NCI-H2029 (cell line): ENCODE data around the gene PRKCE.
"Not testable (repeated sequence)": the region's sequence is repeated elsewhere in the genome, so short reads cannot be mapped to it uniquely, and the experiment has no call there.

Source experiments
- DNase-seq: peaks from one replicate; lab custom pipeline; 2025; lab: John Stamatoyannopoulos, UW

Gene PRKCE

GRCh38 chr2:45862843-45863242 is 211.4 kb downstream of the PRKCE start:
- no peak for DNase-seq

- no peak for DNase-seq
Observed at GRCh38 chr2:45864121-45864520, 212.6 kb downstream of the PRKCE start.

- DNase-seq: no peak
Observed at GRCh38 chr2:45867349-45867748, 215.9 kb downstream of the PRKCE start.

GRCh38 chr2:45867800-45868199 is 216.3 kb downstream of the PRKCE start:
- no peak for DNase-seq

GRCh38 chr2:45869165-45869501 is 217.7 kb downstream of the PRKCE start:
- no peak for DNase-seq

- no peak for DNase-seq
Observed at GRCh38 chr2:45871025-45871424, 219.6 kb downstream of the PRKCE start.

GRCh38 chr2:45871541-45871940 is 220.1 kb downstream of the PRKCE start:
- DNase-seq: no peak

GRCh38 chr2:45872211-45872610 is 220.7 kb downstream of the PRKCE start:
- no peak for DNase-seq

GRCh38 chr2:45874344-45874743 is 222.9 kb downstream of the PRKCE start:
- DNase-seq: peak; percentile 50

- DNase-seq: no peak
Observed at GRCh38 chr2:45876611-45877010, 225.1 kb downstream of the PRKCE start.

- DNase-seq: no peak
Observed at GRCh38 chr2:45879406-45879805, 227.9 kb downstream of the PRKCE start.

GRCh38 chr2:45879936-45880335 is 228.5 kb downstream of the PRKCE start:
- no peak for DNase-seq

GRCh38 chr2:45881970-45882581 is 230.6 kb downstream of the PRKCE start:
- DNase-seq: no peak

- DNase-seq: no peak
Observed at GRCh38 chr2:45882707-45883602, 231.5 kb downstream of the PRKCE start.

GRCh38 chr2:45883603-45884000 is 232.1 kb downstream of the PRKCE start:
- no peak for DNase-seq

- no peak for DNase-seq
Observed at GRCh38 chr2:45884126-45884525, 232.7 kb downstream of the PRKCE start.

- DNase-seq: no peak
Observed at GRCh38 chr2:45885171-45885621, 233.7 kb downstream of the PRKCE start.

- DNase-seq: no peak
Observed at GRCh38 chr2:45886171-45886663, 234.7 kb downstream of the PRKCE start.

- DNase-seq: no peak
Observed at GRCh38 chr2:45888167-45888566, 236.7 kb downstream of the PRKCE start.

GRCh38 chr2:45888641-45889040 is 237.2 kb downstream of the PRKCE start:
- no peak for DNase-seq

- no peak for DNase-seq
Observed at GRCh38 chr2:45889053-45889452, 237.6 kb downstream of the PRKCE start.

- no peak for DNase-seq
Observed at GRCh38 chr2:45889620-45890370, 238.3 kb downstream of the PRKCE start.

GRCh38 chr2:45890371-45890646 is 238.8 kb downstream of the PRKCE start:
- DNase-seq: not testable (repeated sequence)
